ENCODE data around the gene GLG1. TPM values are rescaled to one million over a fixed set of nuclear protein-coding genes. Genes with fewer than 3 reads are reported as not detected.
A peak's percentile ranks its signal among the peaks of the same experiment; 100 is the strongest.

The GLG1 gene
- total RNA-seq, 1 donor, result 119 TPM

- H3K4me3 ChIP-seq (ENCODE audit: low read depth, low read length), result no peak overlapping the region
- no peak for DNase-seq (ENCODE audit: low read depth)
- TF ChIP-seq, protein P1, sequence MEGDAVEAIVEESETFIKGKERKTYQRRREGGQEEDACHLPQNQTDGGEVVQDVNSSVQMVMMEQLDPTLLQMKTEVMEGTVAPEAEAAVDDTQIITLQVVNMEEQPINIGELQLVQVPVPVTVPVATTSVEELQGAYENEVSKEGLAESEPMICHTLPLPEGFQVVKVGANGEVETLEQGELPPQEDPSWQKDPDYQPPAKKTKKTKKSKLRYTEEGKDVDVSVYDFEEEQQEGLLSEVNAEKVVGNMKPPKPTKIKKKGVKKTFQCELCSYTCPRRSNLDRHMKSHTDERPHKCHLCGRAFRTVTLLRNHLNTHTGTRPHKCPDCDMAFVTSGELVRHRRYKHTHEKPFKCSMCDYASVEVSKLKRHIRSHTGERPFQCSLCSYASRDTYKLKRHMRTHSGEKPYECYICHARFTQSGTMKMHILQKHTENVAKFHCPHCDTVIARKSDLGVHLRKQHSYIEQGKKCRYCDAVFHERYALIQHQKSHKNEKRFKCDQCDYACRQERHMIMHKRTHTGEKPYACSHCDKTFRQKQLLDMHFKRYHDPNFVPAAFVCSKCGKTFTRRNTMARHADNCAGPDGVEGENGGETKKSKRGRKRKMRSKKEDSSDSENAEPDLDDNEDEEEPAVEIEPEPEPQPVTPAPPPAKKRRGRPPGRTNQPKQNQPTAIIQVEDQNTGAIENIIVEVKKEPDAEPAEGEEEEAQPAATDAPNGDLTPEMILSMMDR (IDR thresholded peaks at IDR 0.05; ENCODE audit: insufficient read depth, low read length), result no peak
Observed at GRCh38 chr16:74641969-74642368, 35.1 kb upstream of the GLG1 start.

GRCh38 chr16:74637742-74638453 is 31.0 kb upstream of the GLG1 start:
- TF ChIP-seq, protein P1 (IDR thresholded peaks at IDR 0.05; ENCODE audit: insufficient read depth, low read length), result no peak

GRCh38 chr16:74635303-74635702 is 28.4 kb upstream of the GLG1 start:
- TF ChIP-seq, protein P1 (IDR thresholded peaks at IDR 0.05; ENCODE audit: insufficient read depth, low read length), result no peak
- DNase-seq (ENCODE audit: low read depth), result no peak
- H3K4me3 ChIP-seq (ENCODE audit: low read depth, low read length), result no peak overlapping the region

More at GRCh38 chr16:74637742-74638453, 31.0 kb upstream of the GLG1 start:
- no peak for DNase-seq (ENCODE audit: low read depth)
- no peak overlapping the region for H3K4me3 ChIP-seq (ENCODE audit: low read depth, low read length)

- TF ChIP-seq, protein P1 (IDR thresholded peaks at IDR 0.05; ENCODE audit: insufficient read depth, low read length), result no peak
- DNase-seq (ENCODE audit: low read depth), result no peak
- no peak overlapping the region for H3K4me3 ChIP-seq (ENCODE audit: low read depth, low read length)
Observed at GRCh38 chr16:74633686-74634085, 26.8 kb upstream of the GLG1 start.

- TF ChIP-seq, protein P1 (IDR thresholded peaks at IDR 0.05; ENCODE audit: insufficient read depth, low read length), result no peak
- no peak for DNase-seq (ENCODE audit: low read depth)
- no peak overlapping the region for H3K4me3 ChIP-seq (ENCODE audit: low read depth, low read length)
Observed at GRCh38 chr16:74627506-74628220, 20.7 kb upstream of the GLG1 start.

DNA sequence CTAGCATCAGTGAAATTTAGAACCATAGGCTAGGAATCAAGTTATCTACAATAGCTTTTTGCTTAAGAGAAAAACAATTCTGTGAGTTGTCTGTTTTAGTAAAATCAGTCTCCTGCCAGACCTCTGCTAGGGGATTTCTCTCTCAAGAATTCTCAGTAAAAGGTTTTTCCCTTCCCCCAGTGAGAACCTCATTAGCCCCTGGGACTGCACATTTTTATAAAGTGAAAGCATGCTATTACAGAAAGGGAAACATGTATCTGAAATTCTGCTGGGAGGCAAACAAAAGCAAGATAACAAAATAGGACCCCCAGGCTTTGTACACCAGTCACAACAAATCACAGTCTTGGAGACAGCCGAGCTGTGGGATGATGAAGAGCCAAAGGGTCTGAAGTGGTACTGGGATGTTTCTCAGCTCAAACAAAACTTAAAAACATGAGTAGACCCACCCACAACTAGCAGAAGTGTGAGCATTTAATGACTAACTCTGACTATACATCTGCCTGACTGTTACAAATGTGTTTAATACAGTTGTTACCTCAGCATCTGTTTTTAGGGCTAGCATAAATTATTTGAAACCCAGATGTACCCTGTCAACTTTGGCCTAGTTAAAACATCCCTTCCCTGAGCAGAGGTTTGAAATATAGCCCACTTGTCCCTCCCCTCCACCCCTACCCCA is 20.0 kb upstream of the GLG1 start:
- no peak overlapping the region for H3K4me3 ChIP-seq (ENCODE audit: low read depth, low read length)
- TF ChIP-seq, protein P1 (IDR thresholded peaks at IDR 0.05; ENCODE audit: insufficient read depth, low read length), result no peak
- peak; percentile 18 for DNase-seq (ENCODE audit: low read depth)
